Mucosa of rectum (tissue), 2 donors: ENCODE data around the gene SRRM5.

Experiments
- H3K27ac ChIP-seq, 2 donors: one replicate each; pipeline ENCODE4 v1.7.0; 2013; ENCODE audit warnings: inconsistent platforms in 2 of 2, low read depth in 2 of 2, low read length in 2 of 2
- H3K27me3 ChIP-seq, 2 donors: one replicate each; pipeline ENCODE4 v1.7.0; 2013; ENCODE audit warnings: low read length in 2 of 2; ENCODE audit not compliant: control insufficient read depth in 2 of 2, insufficient read depth in 2 of 2
- H3K36me3 ChIP-seq, 2 donors: one replicate each; pipeline ENCODE4 v1.7.0; 2013; ENCODE audit warnings: low read length in 2 of 2; ENCODE audit not compliant: control insufficient read depth in 2 of 2, insufficient read depth in 2 of 2
- H3K4me1 ChIP-seq, 2 donors: one replicate each; pipeline ENCODE4 v1.7.0; 2013; ENCODE audit warnings: low read length in 2 of 2, mild to moderate bottlenecking in 1 of 2; ENCODE audit not compliant: control insufficient read depth in 2 of 2, insufficient read depth in 2 of 2
- H3K4me3 ChIP-seq, 2 donors: one replicate each; pipeline ENCODE4 v1.7.0; 2013; ENCODE audit warnings: low read length in 2 of 2
- H3K9ac ChIP-seq, 2 donors: one replicate each; pipeline ENCODE4 v1.7.0; 2013; ENCODE audit warnings: low read length in 2 of 2, low read depth in 1 of 2, mild to moderate bottlenecking in 1 of 2
- H3K9me3 ChIP-seq, 2 donors: one replicate each; pipeline ENCODE4 v1.7.0; 2013; ENCODE audit warnings: low read length in 2 of 2; ENCODE audit not compliant: control insufficient read depth in 2 of 2
- donor health status: healthy.
- donor health status: Normal muscosa, but diverticular disease.

The SRRM5 gene, protein sequence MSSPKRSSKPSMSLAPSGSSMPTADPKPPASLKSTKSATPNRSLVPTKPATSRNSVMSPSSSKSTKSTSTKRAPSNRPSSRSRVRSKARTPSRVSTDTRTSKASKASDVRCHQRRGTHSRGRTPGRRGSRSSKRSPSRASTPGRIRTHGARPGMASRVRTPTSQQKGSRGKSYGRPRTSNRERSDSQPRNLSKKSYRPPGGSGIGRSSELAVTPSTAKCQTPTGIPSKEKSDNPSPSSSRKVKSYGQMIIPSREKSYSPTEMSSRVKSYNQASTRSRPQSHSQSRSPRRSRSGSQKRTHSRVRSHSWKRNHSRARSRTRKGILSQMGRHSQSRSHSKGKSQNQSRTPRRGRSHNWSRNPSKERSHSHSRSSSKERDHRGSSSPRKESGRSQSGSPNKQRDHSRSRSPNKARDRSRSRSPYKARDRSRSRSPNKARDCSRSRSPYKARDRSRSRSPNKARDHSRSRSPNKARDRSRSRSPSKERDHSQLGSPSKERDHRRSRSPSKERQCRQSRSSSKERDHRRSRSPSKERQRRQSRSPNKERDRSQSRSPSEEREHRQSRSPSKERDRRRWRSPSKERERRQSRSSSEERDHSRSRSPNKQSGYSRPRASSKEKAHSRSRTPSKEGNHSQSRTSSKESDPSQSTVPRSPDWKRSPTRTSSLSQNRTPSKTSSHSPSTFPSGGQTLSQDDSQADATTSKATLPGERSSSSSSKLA

DNA sequence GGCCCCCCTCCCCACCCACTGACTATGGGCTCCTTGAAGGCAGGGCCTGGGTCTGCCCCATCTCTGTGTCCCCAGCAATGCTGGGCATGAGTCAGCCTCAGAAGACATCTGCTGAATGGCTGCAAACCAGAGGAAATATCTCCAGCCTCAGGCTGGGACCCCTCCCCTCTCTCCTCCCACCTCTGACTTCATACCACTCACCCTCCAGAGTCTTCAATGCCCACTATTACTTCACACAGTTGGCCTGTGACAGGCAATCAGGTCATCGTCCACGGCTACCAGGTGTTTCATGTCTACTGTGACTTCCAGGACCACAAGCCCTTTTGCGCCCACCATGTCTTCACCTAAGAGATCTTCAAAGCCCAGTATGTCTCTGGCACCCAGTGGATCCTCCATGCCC, at the start of gene SRRM5:
Gene SRRM5 (plus strand): TSS at position 301 of the 400 bp plus-strand sequence. CDS start 34 bp downstream, at position 335.
- H3K9me3 ChIP-seq: no peaks in the 10 kb centered on the region
- peaks cover 0 to 20% of the 10 kb centered on the region in 2 donors for H3K36me3 ChIP-seq
- no peaks in the 10 kb centered on the region for H3K27me3 ChIP-seq
- H3K9ac ChIP-seq: no peak within 1 kb of the TSS
- no peak within 1 kb of the TSS for H3K4me3 ChIP-seq
- no peaks in the 10 kb centered on the region for H3K4me1 ChIP-seq
- H3K27ac ChIP-seq: no peak within 1 kb of the TSS

DNA sequence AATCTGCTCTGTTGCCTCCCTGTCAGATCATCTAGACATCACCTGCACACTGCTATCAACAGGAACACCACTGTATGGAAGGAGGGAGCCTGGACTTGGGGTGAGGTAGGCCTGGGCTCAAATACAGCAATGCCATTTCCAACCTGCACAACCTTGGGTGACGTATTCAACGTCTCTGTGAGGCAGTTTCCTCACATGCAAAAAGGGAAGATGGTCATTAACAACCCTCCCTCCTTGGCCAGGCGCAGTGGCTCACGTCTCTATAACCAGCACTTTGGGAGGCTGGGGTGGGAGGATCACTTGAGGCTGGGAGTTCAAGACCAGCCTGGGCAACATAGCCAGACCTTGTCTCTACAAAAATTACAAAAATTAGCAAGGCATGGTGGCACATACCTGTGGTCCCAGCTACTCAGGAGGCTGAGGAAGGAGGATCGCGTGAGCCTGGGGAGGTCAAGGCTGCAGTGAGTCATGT, 49.6 kb upstream of the SRRM5 start:
- Histone ChIP-seq H3K27ac (peak overlapping the region; percentile 57 to 80), H3K27me3 (no peaks in the 10 kb centered on the region), H3K9me3 (no peaks in the 10 kb centered on the region), H3K4me1 (peaks cover 0 to 6% of the 10 kb centered on the region in 2 donors), H3K9ac (no peak overlapping the region), H3K36me3 (peaks cover 6 to 12% of the 10 kb centered on the region in 2 donors), H3K4me3 (peak overlapping the region in 1 of 2 donors; percentile 26)

DNA sequence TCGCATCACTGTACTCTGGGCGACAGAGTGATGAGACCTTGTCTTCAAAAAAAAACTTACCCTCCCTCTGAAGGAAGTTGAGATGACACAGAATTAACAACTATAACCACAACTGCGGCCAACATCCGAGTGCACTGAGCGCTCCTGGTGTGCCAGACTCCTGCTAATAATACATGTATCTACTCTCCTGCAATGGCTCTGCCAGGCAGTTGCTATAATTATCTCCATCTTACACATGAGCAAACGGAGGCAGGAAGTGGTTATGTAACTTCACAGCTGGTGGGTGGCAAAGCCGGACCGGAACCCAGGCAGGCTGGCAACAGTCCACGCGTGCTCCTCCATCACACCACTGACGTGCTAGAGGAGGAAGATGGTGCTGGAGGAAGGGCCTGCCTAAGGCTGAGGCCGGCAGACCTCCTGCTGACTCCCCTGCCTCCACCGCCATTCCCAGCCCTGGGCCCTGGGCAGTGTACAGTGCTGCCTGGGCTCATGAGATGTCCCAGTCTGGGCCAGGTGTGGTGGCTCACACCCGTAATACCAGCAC, 49.1 kb upstream of the SRRM5 start:
- peak overlapping the region; percentile 57 to 80 for H3K27ac ChIP-seq
- H3K9me3 ChIP-seq: no peaks in the 10 kb centered on the region
- peak overlapping the region in 1 of 2 donors; percentile 37 for H3K4me3 ChIP-seq
- H3K27me3 ChIP-seq: no peaks in the 10 kb centered on the region
- no peak overlapping the region for H3K9ac ChIP-seq
- peaks cover 6 to 12% of the 10 kb centered on the region in 2 donors for H3K36me3 ChIP-seq
- peaks cover 0 to 6% of the 10 kb centered on the region in 2 donors for H3K4me1 ChIP-seq

DNA sequence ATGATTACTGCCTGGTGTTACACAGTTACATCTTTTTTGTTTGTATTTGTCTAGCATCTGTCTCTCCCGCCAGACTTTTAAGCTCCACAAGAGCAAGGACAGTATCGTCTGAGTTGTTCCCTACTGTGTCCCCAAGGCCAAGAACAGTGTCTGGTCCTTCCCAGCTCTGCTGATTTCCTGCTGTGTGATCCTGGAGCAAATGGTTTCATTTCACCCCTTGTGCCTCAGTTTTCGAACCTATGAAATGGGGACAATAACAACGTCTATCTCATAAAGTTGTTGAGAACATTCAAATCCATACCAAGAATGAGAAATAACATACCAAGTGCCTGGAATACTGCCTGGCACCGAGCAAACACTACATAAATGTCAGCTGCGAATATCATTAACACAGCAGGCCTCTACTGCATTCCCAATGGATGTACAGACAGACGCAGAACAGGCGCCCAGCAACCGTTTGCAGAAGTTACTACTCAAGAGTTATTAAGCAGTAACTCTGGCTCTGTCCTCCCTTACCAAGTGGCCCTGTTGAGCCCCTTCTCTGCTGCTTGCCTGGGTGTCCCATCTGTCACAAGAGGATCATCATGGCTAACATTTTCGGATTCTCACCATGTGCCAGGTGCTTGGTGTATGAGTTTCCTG, 48.0 kb upstream of the SRRM5 start:
- H3K4me1 ChIP-seq: peaks cover 0 to 6% of the 10 kb centered on the region in 2 donors
- no peak overlapping the region for H3K27ac ChIP-seq
- no peaks in the 10 kb centered on the region for H3K27me3 ChIP-seq
- peaks cover 6 to 12% of the 10 kb centered on the region in 2 donors for H3K36me3 ChIP-seq
- H3K9me3 ChIP-seq: no peaks in the 10 kb centered on the region
- no peak overlapping the region for H3K4me3 ChIP-seq
- no peak overlapping the region for H3K9ac ChIP-seq

DNA sequence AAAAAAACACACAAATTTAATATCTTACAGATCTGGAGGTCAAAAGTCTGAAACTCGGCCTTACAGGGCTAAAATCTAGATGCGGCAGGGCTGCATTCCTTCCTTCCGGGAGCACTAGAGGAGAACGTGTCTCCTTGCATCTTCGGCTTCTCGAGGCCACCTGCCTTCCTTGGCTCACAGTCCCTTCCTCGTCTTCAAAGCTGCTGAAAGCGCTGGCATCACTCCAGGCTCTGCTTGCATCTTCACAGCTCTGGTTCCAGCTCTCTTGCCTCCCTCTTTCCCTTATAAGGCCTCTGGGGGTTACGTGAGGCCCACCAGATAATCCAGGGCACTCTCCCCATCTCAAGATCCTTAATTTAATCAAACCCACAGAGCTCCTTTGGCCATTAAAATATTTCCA, 47.1 kb upstream of the SRRM5 start:
- Histone ChIP-seq H3K9me3 (no peaks in the 10 kb centered on the region), H3K36me3 (peaks cover 6 to 12% of the 10 kb centered on the region in 2 donors), H3K27me3 (no peaks in the 10 kb centered on the region), H3K27ac (no peak overlapping the region), H3K4me3 (no peak overlapping the region), H3K9ac (no peak overlapping the region), H3K4me1 (peaks cover 0 to 6% of the 10 kb centered on the region in 2 donors)

DNA sequence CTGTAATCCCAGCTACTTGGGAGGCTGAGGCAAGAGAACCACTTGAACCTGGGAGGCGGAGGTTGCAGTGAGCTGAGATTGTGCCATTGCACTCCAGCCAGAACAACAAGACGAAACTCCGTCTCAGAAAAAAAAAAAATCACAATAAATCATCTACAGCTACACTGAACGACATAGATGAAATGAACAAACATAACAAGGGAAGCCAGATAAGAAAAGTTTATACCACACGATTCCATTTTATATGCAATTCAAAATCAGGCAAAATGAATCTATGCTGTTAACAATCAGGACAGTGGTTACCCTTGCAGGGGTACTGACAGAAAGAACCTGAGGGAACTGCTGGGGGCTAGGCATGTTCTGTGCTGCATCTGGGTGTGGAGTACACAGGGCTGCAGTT, 42.2 kb upstream of the SRRM5 start:
- H3K36me3 ChIP-seq: peaks cover 0 to 3% of the 10 kb centered on the region in 2 donors
- H3K9me3 ChIP-seq: no peaks in the 10 kb centered on the region
- H3K27me3 ChIP-seq: no peaks in the 10 kb centered on the region
- H3K4me3 ChIP-seq: no peak overlapping the region
- no peak overlapping the region for H3K27ac ChIP-seq
- H3K4me1 ChIP-seq: peaks cover 3 to 4% of the 10 kb centered on the region in 2 donors
- no peak overlapping the region for H3K9ac ChIP-seq

DNA sequence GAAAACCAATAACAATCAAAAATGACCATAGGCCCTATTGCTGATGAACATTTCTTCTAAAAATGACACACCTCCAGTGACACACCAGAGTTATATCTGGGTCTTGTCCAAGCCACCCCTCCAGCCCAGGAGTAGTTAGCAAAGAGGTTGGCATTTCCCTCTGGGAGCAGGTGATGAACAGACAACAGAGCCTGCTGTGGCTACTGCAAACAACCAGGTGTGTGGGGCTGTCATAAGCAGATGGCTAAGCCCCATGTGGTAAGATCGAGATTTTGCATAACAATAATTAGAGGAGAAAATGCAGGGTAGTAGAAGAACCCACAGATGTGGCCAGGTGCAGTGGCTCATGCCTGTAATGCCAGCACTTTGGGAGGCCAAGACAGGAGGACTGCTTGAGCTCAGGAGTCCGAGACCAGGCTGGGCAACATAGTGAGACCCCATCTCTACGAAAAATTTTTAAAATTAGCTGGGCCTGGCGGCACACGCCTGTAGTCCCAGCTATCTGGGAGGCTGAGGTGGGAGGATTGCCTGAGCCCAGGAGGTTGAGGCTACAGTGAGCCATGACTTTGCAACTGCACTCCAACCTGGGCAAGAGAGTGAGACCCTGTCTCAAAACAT, 41.6 kb upstream of the SRRM5 start:
- Histone ChIP-seq H3K4me1 (peaks cover 7 to 9% of the 10 kb centered on the region in 2 donors), H3K9ac (no peak overlapping the region), H3K4me3 (no peak overlapping the region), H3K9me3 (no peaks in the 10 kb centered on the region), H3K27ac (no peak overlapping the region), H3K36me3 (peaks cover 0 to 3% of the 10 kb centered on the region in 2 donors), H3K27me3 (no peaks in the 10 kb centered on the region)

DNA sequence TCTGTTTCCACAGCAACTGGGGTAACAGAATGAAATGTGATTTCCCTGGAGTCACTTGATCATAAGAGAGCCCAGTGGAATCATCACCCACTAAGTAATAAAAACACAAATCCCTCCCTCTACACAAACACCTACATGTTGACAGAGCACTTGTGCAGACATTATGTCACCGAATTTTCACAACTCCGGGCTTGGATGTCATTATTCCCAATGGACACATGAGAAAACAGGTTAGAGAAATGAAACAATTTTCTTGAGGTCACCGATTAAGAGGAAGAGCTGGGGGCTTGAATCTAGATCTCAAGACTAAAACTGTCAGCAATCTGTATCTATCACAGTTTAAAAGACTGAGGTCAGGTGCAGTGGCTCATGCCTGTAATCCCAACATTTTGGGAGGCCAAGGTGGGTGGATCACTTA, 39.7 kb upstream of the SRRM5 start:
- H3K4me3 ChIP-seq: no peak overlapping the region
- no peaks in the 10 kb centered on the region for H3K27me3 ChIP-seq
- H3K9me3 ChIP-seq: no peaks in the 10 kb centered on the region
- no peak overlapping the region for H3K27ac ChIP-seq
- H3K9ac ChIP-seq: peak overlapping the region in 1 of 2 donors; percentile 11
- peaks cover 0 to 3% of the 10 kb centered on the region in 2 donors for H3K36me3 ChIP-seq
- H3K4me1 ChIP-seq: peaks cover 11 to 14% of the 10 kb centered on the region in 2 donors

DNA sequence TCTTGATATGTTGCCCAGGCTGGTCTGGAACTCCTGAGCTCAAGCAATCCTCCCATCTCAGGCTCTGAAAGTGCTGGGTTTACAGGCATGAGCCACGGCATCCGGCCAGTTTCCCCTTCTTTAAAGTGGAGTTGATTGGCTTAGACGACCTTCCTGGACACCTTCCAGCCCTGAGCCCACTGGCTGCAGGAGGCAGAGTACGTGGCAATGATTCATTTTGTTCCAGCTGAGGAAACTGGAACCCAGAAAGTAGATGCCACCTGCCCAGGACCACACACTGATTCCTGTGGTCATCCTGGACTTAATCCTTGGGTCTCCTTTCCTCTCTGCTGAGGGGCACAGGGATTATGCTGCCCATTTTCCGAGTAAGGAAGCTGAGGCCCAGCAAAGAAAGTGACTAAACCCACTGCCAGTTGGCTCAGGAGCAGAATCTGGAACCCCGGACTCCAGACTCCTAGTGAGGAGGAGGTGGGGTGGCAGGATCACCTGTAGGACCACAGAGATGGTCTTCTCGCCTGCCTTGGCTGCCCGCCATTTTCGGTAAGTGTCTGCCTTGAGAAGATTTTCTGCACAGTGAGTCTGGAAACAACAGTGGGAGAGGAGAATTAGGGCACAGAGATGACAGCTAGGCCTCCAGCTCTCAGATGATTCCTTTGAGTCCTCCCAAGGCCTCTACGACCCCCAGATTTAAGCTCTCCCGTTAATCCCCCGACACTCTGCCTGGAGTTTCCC, 37.3 kb upstream of the SRRM5 start:
- H3K36me3 ChIP-seq: peaks cover 0 to 3% of the 10 kb centered on the region in 2 donors
- H3K27me3 ChIP-seq: no peaks in the 10 kb centered on the region
- H3K27ac ChIP-seq: peak overlapping the region; percentile 63 to 90
- peak overlapping the region; percentile 89 to 98 for H3K9ac ChIP-seq
- no peaks in the 10 kb centered on the region for H3K9me3 ChIP-seq
- H3K4me3 ChIP-seq: peak overlapping the region; percentile 77 to 98
- H3K4me1 ChIP-seq: peaks cover 11 to 14% of the 10 kb centered on the region in 2 donors
